ENCODE results near the gene MORN4.
A peak's percentile ranks its signal among the peaks of the same experiment; 100 is the strongest.
"Not testable (repeated sequence)": the region's sequence is repeated elsewhere in the genome, so short reads cannot be mapped to it uniquely, and the experiment has no call there.

The MORN4 gene

DNA sequence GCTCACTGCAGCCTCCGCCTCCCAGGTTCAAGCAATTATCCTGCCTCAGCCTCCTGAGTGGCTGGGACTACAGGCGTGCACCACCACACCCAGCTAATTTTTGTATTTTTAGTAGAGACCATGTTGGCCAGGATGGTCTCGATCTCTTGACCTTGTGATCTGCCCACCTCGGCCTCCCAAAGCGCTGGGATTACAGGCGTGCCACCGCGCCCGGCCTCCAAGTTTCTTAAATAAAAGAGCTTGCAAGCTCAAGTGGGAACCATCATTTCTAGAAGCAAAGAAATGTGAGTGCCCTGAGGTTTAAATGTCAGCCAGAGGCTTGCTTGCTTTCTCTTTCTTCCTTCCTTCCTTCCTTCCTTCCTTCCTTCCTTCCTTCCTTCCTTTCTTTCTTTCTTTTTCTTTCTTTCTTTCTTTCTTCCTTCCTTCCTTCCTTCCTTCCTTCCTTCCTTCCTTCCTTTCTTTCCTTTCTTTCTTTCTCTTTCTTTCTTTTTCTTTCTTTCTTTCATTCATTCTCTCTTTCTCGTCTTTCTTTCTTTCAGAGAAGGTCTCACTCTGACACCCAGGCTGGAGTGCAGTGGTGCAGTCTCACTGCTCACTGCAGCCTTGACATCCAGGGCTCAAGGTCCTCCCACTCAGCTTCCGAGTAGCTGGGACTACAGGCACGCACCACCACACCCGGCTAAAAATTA lies 9.3 kb upstream of the MORN4 start:
- DNase-seq (ENCODE audit: low spot score); FAIRE-seq: not testable (repeated sequence)

DNA sequence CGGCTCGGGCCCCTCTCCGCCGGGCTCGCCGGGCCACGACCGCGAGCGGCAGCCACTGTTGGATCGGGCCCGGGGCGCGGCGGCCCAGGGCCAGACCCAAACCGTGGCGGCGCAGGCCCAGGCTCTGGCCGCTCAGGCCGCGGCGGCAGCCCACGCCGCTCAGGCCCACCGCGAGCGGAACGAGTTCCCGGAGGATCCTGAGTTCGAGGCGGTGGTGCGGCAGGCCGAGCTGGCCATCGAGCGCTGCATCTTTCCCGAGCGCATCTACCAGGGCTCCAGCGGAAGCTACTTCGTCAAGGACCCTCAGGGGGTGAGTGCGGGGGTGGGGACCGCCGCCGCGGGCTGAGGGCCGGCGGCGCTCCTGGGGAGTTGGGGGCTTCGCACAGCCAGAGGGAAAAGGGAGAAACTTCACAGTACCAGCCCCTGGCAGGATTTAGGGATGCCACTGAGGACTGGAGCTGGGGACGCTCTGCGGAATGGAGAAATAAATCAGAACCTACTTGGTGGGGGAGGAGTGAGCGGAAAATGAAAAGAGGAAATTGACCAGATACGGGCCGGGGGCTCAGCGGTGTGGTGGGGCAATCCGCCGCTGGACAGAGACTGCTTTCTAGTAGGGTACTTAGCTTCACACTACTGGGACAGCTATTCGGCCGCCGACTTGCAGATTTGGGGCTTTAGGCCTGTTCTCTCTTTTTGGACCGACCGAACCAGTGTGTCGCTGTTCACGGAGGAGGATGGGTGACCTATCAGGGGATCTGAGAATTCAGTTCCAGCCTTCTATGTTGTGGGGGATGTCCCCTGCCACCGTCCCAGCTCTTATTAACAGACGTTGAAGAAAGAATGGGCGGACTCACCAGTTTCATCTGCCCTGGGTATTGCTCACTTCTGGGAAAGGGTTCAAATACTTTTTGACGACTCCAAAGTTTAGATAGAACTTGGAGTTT lies 7.8 kb upstream of the MORN4 start:
- FAIRE-seq = no peak
- DNase-seq (ENCODE audit: low spot score) = peak; percentile 14

DNA sequence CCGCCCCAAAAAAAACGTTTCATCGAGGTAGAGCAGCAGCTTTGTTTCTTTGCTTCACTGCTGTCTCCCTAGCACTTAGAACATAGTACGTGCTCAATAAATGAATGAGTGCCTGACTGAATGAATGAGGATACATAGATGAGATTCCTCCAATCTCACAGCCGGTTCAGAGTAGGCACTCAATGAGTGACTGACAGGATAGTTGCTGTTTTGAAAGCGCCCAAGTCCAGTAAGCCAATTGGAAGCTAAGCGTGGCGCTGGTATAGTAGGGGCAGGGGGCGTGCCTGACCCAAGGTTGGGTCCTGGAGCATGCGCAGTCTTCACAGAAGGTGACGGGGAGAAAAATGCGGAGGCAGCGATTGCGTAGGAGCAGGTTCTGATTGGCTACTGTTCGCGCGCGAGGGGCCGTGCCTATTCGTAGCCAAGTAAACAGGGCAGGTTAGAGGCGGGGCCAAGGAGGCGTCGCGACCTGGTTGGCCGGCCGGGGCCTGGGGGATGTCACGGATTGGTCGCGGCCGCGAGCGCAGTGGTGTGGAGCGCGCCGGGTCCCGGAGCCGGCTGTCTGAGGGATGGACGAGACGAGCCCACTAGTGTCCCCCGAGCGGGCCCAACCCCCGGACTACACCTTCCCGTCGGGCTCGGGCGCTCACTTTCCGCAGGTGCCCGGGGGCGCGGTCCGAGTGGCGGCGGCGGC lies 7.0 kb upstream of the MORN4 start, which contains the start of gene PI4K2A:
Gene PI4K2A, plus strand, starts transcription at position 498 of the 694 bp plus-strand sequence. Its CDS starts 72 bp downstream, at position 570.
- FAIRE-seq (peak; percentile 92), DNase-seq (ENCODE audit: low spot score) (peak; percentile 98)

DNA sequence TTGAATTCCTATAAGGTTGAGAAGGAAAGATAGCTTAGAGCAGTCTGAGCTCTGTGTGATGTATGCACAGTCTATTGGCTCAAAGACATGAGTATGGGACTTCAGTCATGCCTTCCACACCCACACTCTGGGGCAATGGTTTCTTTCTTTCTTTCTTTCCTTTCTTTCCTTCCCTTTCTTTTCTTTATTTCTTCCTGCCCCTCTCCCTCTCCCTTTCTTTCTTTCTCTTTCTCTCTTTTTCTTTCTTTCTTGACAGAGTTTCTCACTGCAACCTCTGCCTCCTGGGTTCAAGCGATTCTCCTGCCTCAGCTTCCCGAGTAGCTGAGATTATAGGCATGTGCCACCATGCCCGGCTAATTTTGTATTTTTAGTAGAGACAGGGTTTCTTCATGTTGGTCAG lies 5.8 kb upstream of the MORN4 start:
- DNase-seq (ENCODE audit: low spot score); FAIRE-seq: not testable (repeated sequence)

DNA sequence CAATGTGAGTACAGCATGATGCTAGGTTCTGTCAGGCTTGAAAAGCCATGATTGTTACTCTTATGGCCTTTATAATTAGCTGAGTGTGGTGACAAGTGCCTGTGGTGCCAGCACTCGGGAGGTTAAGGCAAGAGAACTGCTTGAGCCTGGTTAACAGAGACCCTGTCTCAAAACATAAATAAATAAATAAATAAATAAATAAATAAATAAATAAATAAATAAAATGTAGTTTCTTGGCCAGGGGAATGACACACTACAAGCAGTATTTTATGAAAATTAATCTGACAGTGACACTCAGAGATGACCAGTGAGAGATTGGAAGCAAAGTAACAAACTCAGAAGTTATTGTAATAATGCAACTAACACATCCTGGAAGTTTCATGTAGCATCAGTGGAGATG lies 2.3 kb upstream of the MORN4 start:
- no peak for FAIRE-seq
- no peak for DNase-seq (ENCODE audit: low spot score)

DNA sequence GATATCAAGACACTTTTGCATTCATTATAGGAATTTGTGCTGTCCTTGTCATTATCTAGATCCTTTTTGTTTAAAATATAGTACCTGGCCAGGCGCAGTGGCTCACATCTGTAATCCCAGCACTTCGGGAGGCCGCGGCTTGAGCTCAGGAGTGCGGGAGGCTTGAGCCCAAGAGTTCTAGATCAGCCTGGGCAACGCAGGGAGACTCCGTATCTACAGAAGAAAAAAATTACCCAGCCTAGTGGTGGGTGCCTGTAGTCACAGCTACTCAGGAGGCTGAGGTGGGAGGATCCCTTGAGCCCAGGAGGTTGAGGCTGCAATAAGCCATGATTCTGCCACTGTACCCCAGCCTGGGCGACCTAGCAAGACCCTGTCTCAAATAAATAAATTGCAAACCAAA lies 621 bp upstream of the MORN4 start:
- FAIRE-seq = no peak

DNA sequence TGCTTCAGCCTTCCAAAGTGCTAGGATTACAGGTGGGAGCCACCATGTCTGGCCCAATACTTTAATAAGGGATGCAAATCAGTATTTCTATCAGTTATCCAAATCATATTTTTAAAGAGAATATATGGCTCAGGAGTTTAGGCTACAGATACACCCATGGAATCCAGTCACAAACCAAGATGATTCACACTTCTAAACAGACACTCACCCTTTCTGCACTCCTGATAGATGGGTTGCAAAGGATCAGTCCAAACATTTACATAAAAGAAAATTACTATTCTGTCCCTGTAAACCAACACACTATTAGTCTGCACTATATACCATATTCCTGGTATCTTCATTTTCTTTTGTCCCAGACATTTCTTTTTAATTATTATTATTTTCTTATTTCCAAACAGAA lies 2.2 kb downstream of the MORN4 start:
- DNase-seq (ENCODE audit: low spot score) = no peak
- FAIRE-seq = no peak

More for the DNA sequence above, 621 bp upstream of the MORN4 start:
- DNase-seq (ENCODE audit: low spot score) = no peak

DNA sequence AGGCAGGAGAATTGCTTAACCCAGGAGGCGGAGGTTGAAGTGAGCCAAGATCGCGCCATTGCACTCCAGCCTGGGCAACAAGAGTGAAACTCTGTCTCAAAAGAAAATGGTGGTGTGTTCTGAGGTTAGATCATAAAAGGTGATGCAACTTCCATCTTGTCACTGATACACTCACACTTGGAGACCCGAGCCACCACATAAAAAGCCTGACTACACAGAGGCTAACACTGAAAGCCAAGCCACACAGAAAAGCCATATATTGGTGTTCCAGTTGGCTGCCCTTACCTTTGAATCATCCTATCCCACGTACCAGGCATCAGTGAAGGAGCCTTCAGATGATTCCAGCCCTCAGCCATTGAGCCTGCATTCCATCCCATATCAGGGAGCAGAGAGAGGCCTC lies 4.0 kb downstream of the MORN4 start:
- FAIRE-seq = no peak
- no peak for DNase-seq (ENCODE audit: low spot score)

DNA sequence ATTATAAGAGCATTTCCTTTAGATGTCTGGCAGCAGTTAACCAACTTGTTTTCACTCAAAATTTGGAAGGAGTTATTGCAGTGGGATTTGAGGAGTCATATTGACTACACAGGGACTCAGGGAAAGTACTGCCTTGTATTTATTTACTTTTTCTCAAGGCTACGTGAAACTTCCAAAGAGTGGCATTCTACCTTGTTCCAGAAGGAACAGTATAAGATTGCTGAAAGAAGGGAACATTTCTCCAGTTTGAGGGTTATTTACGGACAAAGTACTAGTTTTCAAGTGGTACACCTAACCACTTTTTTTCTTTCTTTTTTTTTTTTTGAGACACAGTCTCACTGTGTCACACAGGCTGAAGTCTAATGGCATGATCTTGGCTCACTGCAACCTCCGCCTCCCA lies 5.1 kb downstream of the MORN4 start:
- DNase-seq (ENCODE audit: low spot score) (no peak), FAIRE-seq (no peak)

DNA sequence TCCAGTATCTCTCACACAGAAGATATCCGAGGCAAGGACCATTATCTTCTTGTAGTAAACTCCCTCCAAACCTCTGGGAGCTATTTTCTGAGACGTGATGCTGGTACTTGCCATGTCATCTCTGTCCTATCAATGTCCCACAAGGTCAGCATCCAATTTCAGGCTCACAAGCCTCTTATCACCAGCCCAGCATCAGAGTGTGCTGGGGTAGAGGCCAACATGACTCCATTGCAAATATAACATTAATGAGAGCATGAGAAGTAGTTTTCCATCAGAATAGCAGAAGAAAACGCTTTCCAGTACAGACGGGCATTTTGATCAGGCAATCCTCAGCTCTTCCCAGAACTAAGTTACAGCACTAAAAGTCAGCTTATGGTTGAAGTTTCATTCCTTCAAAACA lies 5.6 kb downstream of the MORN4 start:
- DNase-seq (ENCODE audit: low spot score) (no peak), FAIRE-seq (no peak)

DNA sequence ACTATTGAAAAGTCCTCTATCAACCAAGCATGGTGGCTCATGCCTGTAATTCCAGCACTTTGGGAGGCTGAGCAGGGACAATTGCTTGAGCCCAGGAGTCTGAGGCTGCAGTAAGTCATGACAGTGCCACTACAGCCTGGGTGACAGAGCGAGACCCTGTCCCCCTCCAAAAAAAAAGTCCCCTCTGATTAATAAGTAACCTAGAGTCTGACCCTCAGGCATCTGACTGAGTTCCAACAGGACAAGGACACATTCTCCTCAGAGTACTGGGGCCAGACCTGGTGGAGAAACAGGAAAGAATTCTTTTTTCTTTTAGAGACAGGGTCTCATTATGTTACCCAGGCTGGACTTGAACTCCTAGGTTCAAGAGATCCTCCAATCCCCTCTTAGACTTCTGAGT lies 10.0 kb downstream of the MORN4 start:
- DNase-seq (ENCODE audit: low spot score) (no peak), FAIRE-seq (no peak)

DNA sequence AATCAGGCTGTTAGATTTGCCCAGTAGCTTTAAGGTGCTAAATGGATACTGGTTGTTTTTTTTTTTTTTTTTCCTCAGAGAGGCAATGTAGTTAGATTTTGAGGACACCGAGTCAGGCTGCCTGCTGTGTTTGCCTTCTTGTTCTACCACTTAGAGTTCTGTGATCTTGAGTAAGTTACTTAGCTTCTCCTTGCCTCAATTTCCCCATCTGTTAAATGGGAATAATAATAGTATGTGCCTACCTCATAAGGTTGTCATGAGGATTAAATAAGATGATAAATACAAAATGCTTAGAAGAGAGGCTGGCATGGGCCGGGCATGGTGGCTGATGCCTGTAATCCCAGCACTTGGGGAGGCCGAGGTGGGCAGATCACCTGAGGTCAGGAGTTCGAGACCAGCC lies 14.6 kb downstream of the MORN4 start:
- no peak for FAIRE-seq
- no peak for DNase-seq (ENCODE audit: low spot score)

DNA sequence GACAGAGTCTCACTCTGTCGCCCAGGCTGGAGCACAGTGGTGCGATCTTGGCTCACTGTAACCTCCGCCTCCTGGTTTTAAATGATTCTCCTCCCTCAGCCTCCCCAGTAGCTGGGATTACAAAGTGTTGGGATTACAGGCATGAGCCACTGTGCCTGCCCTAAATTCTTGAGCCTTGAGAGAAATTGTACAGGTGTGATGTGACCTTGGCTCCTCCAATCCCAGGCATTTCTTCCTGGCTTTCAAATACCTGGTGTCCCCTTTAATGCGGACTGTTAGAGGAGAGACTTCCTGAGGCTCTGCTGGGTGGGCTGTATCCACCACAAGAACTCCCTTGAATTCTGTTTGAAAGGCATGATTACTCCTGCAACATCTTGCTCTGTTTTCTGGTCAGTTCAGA lies 15.0 kb downstream of the MORN4 start:
- no peak for FAIRE-seq

DNA sequence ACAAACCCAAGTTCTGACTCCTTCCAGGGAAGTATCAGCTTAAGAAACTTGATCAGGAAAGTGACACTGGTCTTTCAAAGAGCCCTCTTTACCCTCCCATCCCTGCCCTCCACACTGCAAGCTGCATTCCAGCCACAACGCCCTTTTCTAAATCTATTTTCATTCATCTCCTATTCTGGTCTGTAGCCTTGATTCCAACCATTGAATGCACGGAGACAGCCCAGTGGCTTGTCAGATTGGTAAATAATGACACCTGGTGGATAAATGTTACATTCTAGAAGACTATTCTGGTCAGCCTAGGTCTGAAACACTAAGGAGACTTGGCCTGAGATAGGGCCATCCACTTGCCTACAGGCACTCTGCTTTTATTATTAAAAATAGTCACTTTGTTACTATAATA lies 20.9 kb downstream of the MORN4 start:
- FAIRE-seq = no peak

More for the DNA sequence above, 15.0 kb downstream of the MORN4 start:
- no peak for DNase-seq (ENCODE audit: low spot score)

DNA sequence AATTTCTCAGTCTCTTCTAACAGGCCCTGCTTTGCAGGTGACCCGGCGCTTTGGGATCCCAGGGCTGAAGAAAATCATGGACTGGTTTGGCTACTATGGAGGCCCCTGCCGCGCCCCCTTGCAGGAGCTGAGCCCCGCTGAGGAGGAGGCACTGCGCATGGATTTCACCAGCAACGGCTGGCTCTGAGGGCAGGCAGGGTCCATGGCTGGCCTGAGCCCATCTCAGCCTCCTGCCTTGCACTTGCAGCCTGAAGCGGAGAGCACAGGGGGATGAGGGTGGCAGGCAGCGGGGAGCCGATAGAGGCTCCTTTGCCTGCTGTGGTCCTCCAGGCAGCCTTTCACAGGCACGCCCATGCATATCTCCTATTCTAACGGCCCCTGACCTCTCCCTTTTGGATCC lies 21.8 kb downstream of the MORN4 start:
- DNase-seq (ENCODE audit: low spot score) = no peak
- FAIRE-seq = no peak

More for the DNA sequence above, 20.9 kb downstream of the MORN4 start:
- peak; percentile 25 for DNase-seq (ENCODE audit: low spot score)

DNA sequence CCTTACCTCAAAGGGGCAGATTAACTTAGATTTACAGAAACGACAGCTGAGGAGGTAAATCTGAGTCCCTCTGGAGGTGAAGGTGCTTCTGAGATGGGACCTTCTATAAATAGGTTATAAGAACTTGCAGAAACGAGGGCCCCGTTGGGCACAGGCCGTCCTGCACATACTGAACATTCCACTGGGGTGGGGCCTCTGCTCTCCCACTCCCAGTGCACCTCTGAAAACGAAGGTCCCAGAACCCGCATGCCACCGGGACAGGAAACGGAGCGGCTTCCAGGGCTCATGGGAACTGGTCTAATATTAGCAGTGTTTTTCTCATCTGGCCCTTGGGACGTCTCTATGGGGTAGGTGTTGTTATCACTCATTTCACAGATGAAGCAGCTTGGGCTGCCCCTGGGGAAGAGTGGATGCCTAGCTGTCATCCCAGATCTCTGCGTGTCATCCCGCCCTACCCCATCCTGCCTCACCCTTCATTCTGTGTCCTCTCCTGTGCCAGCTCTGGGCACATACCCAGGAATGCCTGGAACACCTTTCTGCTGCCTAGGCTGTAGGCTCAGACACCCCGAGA lies 24.2 kb downstream of the MORN4 start:
- DNase-seq (ENCODE audit: low spot score) (no peak), FAIRE-seq (no peak)

DNA sequence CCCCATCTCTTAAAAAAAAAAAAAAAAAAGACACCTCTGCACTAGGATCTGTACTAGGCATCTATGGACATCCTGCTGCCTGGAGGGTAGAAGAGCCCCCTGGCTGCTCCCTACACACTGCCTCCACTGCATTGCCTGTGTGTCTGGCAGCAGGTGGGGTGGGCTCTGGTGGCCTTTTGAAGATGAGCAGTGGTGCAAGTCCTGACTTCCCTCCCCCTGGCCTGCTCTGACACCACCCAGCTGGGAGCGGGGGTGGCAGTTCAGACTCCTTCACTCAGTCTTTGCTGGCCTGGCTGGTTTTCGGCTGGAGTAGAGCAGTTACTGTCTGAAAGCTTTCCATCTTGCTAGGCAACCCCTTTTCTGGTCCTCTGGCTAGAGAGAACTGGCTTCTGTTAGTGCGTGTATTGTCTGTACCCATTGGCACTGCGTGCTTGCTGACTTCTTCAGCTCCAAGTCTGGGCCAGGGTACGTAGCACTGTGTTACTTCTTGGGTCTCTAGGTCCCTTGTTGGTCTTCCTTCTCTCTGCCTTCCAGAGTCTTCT lies 26.1 kb downstream of the MORN4 start:
- no peak for FAIRE-seq
- DNase-seq (ENCODE audit: low spot score) = no peak

DNA sequence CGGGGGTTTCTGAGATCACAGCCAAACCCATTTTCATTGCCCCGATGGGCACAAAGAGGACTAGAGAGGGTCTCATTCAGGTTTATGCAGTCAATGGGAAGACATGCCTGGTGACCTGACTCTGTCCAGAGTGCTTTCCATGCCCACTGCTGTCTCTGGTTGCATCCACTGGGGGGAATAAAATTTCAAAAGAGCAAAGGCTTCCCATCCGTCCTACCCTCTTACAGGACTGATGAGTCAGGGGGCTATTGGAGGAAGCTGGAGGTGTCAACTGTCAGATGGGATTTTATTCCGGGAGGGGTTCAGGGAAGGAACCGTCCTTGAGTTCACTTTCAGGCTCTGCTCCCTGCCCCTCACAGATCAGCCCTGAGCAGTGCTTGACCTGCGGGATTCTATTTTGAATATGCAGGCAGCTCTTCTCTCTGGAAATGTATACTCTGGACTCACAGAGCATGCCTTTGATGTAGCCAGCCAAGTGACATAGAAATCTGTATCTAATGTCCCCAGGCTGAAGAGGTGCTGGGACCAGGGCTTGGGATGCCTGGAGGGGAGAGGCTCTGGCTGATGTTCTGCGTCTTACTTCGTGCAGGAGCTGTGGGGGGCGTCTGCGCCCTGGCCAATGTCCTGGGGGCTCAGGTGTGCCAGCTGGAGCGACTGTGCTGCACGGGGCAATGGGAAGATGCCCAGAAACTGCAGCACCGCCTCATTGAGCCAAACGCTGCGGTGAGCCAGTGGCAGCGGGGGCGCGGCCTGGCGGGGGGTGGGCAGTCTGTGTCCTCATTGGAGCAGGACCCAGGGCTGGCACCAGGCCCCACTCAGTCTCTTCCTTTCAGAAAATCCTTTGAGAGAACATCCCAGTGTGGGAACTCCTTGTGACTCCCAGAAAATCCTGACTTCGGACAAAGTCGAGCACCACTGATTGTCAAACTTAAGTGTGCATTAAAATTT lies 31.8 kb downstream of the MORN4 start:
- no peak for DNase-seq (ENCODE audit: low spot score)
- FAIRE-seq = no peak

DNA sequence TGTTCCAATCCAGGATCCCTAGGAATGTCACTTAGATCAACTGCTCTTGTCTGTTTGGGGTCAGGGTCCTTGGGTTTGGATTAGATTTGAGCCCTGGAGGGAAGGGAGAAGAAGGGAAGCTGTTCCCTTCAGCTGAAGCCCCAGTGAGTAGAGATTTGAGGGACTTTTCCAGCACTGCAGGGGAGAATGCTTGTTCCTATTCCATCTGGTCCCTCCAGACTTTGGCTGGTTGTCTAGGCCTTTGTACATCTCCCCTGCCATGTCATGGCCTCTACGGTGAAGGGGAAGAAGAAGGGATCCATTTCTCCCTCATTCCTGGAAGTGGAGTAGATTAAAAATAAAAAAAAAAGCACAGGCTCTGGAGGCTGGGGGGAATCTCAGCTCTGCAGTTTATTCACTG lies 32.7 kb downstream of the MORN4 start:
- no peak for FAIRE-seq
- DNase-seq (ENCODE audit: low spot score) = no peak

DNA sequence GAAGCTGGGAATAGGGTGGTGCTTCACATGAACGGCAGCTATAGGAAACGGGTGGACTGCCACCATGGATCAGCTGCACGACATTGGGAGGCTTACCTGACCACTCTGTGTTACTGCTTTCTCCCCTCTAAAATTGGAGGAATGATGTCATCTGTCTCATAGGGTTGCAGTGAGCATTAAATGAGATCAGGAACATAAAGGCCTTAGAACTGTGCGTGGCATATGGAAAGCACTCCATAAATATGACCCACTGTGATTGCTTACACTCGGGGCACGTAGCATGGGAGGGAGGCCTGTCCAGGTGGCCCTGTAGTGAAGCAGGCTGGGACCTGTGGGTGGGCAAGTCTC lies 34.1 kb downstream of the MORN4 start:
- no peak for FAIRE-seq

More for the DNA sequence above, 34.1 kb downstream of the MORN4 start:
- no peak for DNase-seq (ENCODE audit: low spot score)

Data from urothelium cell line (cell line).